SK-N-SH treated with all-trans-retinoic acid at 6 μM for 48 hours (cell line): ENCODE results near the gene CACNA2D3.

Experiments
- ATAC-seq: fragments of 200-7000 bp; cut with Tn5 transposase; 3 replicates; pipeline ENCODE4 v1.9.1; 2020; ENCODE audit warnings: mild to moderate bottlenecking, moderate library complexity
- ARNTL ChIP-seq: fragments of 450-650 bp; formaldehyde crosslinking; IDR thresholded peaks from 2 replicates; pipeline ENCODE4 v1.5.0; 2020; ENCODE audit warnings: low read depth, mild to moderate bottlenecking, moderate library complexity, borderline replicate concordance
- BACH2 ChIP-seq: fragments of 250-450 bp; sonication (Bioruptor Pico); IDR thresholded peaks from 2 replicates; pipeline ENCODE4 v1.9.0; 2021; ENCODE audit warnings: mild to moderate bottlenecking, borderline replicate concordance
- CREB5 ChIP-seq: fragments of 250-450 bp; sonication (Bioruptor Pico); IDR thresholded peaks from 2 replicates; pipeline ENCODE4 v1.5.1; 2020; ENCODE audit warnings: low read depth, mild to moderate bottlenecking, moderate library complexity
- CSDC2 ChIP-seq: fragments of 250-450 bp; sonication (Bioruptor Pico); IDR thresholded peaks from 2 replicates; pipeline ENCODE4 v1.5.0; 2020; ENCODE audit warnings: mild to moderate bottlenecking, moderate library complexity
- CSRNP3 ChIP-seq: fragments of 250-450 bp; sonication (Bioruptor Pico); IDR thresholded peaks from 2 replicates; pipeline ENCODE4 v1.5.1; 2021; ENCODE audit warnings: mild to moderate bottlenecking, moderate library complexity
- ESRRG ChIP-seq: fragments of 250-450 bp; sonication (Bioruptor Pico); IDR thresholded peaks from 2 replicates; pipeline ENCODE4 v1.6.1; 2021; ENCODE audit warnings: mild to moderate bottlenecking
- GLIS3 ChIP-seq: fragments of 250-450 bp; sonication (Bioruptor Pico); IDR thresholded peaks from 2 replicates; pipeline ENCODE4 v1.5.0; 2020; ENCODE audit warnings: mild to moderate bottlenecking, moderate library complexity
- OSR1 ChIP-seq: fragments of 250-450 bp; sonication (Bioruptor Pico); IDR thresholded peaks from 2 replicates; pipeline ENCODE4 v1.8.0; 2022; ENCODE audit warnings: moderate library complexity, mild to moderate bottlenecking, inconsistent platforms
- PATZ1 ChIP-seq: fragments of 250-450 bp; sonication (Bioruptor Pico); IDR thresholded peaks from 2 replicates; pipeline ENCODE4 v1.8.0; 2020; ENCODE audit warnings: mild to moderate bottlenecking, moderate library complexity, borderline replicate concordance
- POU6F1 ChIP-seq: fragments of 250-450 bp; sonication (Bioruptor Pico); IDR thresholded peaks from 2 replicates; pipeline ENCODE4 v1.8.0; 2021; ENCODE audit warnings: low read depth, mild to moderate bottlenecking, moderate library complexity, borderline replicate concordance
- PPARA ChIP-seq: fragments of 250-450 bp; sonication (Bioruptor Pico); IDR thresholded peaks from 2 replicates; pipeline ENCODE4 v1.5.0; 2020; ENCODE audit warnings: mild to moderate bottlenecking, borderline replicate concordance
- RARB ChIP-seq: fragments of 250-450 bp; sonication (Bioruptor Pico); IDR thresholded peaks from 2 replicates; pipeline ENCODE4 v1.8.0; 2021; ENCODE audit warnings: mild to moderate bottlenecking, moderate library complexity
- SNAI2 ChIP-seq: fragments of 250-450 bp; sonication (Bioruptor Pico); IDR thresholded peaks from 2 replicates; pipeline ENCODE4 v1.5.0; 2020; ENCODE audit warnings: mild to moderate bottlenecking, moderate library complexity
- TCF4 ChIP-seq: fragments of 250-450 bp; sonication (Bioruptor Pico); IDR thresholded peaks from 2 replicates; pipeline ENCODE4 v1.8.0; 2021; ENCODE audit warnings: mild to moderate bottlenecking, moderate library complexity, borderline replicate concordance
- TSHZ2 ChIP-seq: fragments of 250-450 bp; sonication (Bioruptor Pico); IDR thresholded peaks from 2 replicates; pipeline ENCODE4 v1.5.0; 2020; ENCODE audit warnings: mild to moderate bottlenecking, moderate library complexity
- ZC3H10 ChIP-seq: fragments of 250-450 bp; sonication (Bioruptor Pico); IDR thresholded peaks from 2 replicates; pipeline ENCODE4 v1.5.1; 2021; ENCODE audit warnings: mild to moderate bottlenecking, moderate library complexity
- ZFP3 ChIP-seq: fragments of 250-450 bp; sonication (Bioruptor Pico); IDR thresholded peaks from 2 replicates; pipeline ENCODE4 v1.5.0; 2020; ENCODE audit warnings: mild to moderate bottlenecking, moderate library complexity
- ZFP30 ChIP-seq: fragments of 450-650 bp; formaldehyde crosslinking; IDR thresholded peaks from 2 replicates; pipeline ENCODE4 v1.5.0; 2022; ENCODE audit warnings: mild to moderate bottlenecking, moderate library complexity
- ZNF565 ChIP-seq: fragments of 450-650 bp; formaldehyde crosslinking; conservative IDR thresholded peaks from 2 replicates; pipeline ENCODE4 v1.5.0; 2020; ENCODE audit warnings: low read depth, mild to moderate bottlenecking, moderate library complexity
- ZNF70 ChIP-seq: fragments of 450-650 bp; formaldehyde crosslinking; IDR thresholded peaks from 2 replicates; pipeline ENCODE4 v1.5.0; 2020; ENCODE audit warnings: mild to moderate bottlenecking, moderate library complexity
- ZNF8 ChIP-seq: fragments of 450-650 bp; formaldehyde crosslinking; IDR thresholded peaks from 2 replicates; pipeline ENCODE4 v1.5.0; 2020; ENCODE audit warnings: mild to moderate bottlenecking, moderate library complexity

Gene CACNA2D3

GRCh38 chr3:54863366-54863765 lies 741.0 kb downstream of the CACNA2D3 start:
- no peak for TF ChIP-seq ZNF565
- no peak for TF ChIP-seq PATZ1 (CRISPR knock-in tag)
- no peak for TF ChIP-seq OSR1 (CRISPR knock-in tag)
- TF ChIP-seq TCF4 (CRISPR knock-in tag): no peak
- TF ChIP-seq ZFP30 (CRISPR knock-in tag): no peak
- no peak for TF ChIP-seq ZC3H10 (CRISPR knock-in tag)
- no peak for TF ChIP-seq GLIS3 (CRISPR knock-in tag)
- TF ChIP-seq PPARA (CRISPR knock-in tag): no peak
- no peak for TF ChIP-seq POU6F1 (CRISPR knock-in tag)
- peak; percentile 29; the same call in 2 of the 3 replicates for ATAC-seq

GRCh38 chr3:54863786-54864185 lies 741.4 kb downstream of the CACNA2D3 start:
- no peak for ATAC-seq
- no peak for TF ChIP-seq TCF4 (CRISPR knock-in tag)
- no peak for TF ChIP-seq CREB5 (CRISPR knock-in tag)
- TF ChIP-seq ZNF565: no peak
- TF ChIP-seq CSRNP3: no peak
- TF ChIP-seq SNAI2 (CRISPR knock-in tag): no peak
- no peak for TF ChIP-seq ZC3H10 (CRISPR knock-in tag)

- ATAC-seq: no peak
- TF ChIP-seq ZNF8 (CRISPR knock-in tag) (no peak), PATZ1 (CRISPR knock-in tag) (no peak), ZFP30 (CRISPR knock-in tag) (no peak), ARNTL (no peak), BACH2 (CRISPR knock-in tag) (no peak), CSDC2 (CRISPR knock-in tag) (no peak), CREB5 (CRISPR knock-in tag) (no peak), ZC3H10 (CRISPR knock-in tag) (no peak), ZNF70 (CRISPR knock-in tag) (no peak), ZFP3 (CRISPR knock-in tag) (no peak), GLIS3 (CRISPR knock-in tag) (no peak), TSHZ2 (CRISPR knock-in tag) (no peak), RARB (CRISPR knock-in tag) (no peak), SNAI2 (CRISPR knock-in tag) (no peak), ESRRG (CRISPR knock-in tag) (no peak), PPARA (CRISPR knock-in tag) (no peak)
Measured at GRCh38 chr3:54865316-54865715, 743.0 kb downstream of the CACNA2D3 start.
